GM23338 (cell line): ENCODE results near the gene TM9SF4. TPM values are rescaled to one million over a fixed set of nuclear protein-coding genes. Genes with fewer than 3 reads are reported as not detected.

Experiments
- ATAC-seq: fragments of 200-7000 bp; cut with Tn5 transposase; 3 replicates; pipeline ENCODE4 v1.9.1; 2020
- DNase-seq: peaks from one replicate; pipeline ENCODE4 v3.0.0-alpha.2; 2015; ENCODE audit warnings: low spot score
- H2AFZ ChIP-seq: fragments of 200-600 bp; sonication (generic); 2 replicates; pipeline ENCODE4 v1.8.0; 2016; ENCODE audit warnings: antibody characterized with exemption, mild to moderate bottlenecking, moderate library complexity
- H3F3A ChIP-seq: fragments of 200-600 bp; sonication (generic); replicated peaks from 2 replicates; pipeline ENCODE4 v1.8.0; 2017; ENCODE audit warnings: antibody characterized with exemption, mixed run types, low read depth
- H3K27ac ChIP-seq: fragments of 200-600 bp; sonication (generic); 2 replicates; pipeline ENCODE4 v1.6.1; 2016; ENCODE audit warnings: low read depth
- H3K27me3 ChIP-seq: fragments of 200-600 bp; sonication (generic); 2 replicates; pipeline ENCODE4 v1.8.0; 2016; ENCODE audit warnings: mild to moderate bottlenecking, mixed run types, moderate library complexity; ENCODE audit not compliant: insufficient read depth
- H3K36me3 ChIP-seq: fragments of 200-600 bp; sonication (generic); 2 replicates; pipeline ENCODE4 v1.8.0; 2016; ENCODE audit warnings: mild to moderate bottlenecking; ENCODE audit not compliant: insufficient read depth
- H3K4me1 ChIP-seq: fragments of 200-600 bp; sonication (generic); 2 replicates; pipeline ENCODE4 v1.8.0; 2016; ENCODE audit warnings: mild to moderate bottlenecking, moderate library complexity; ENCODE audit not compliant: insufficient read depth
- H3K4me2 ChIP-seq: fragments of 200-600 bp; sonication (generic); 2 replicates; pipeline ENCODE4 v1.7.1; 2017; ENCODE audit warnings: mixed run types
- H3K4me3 ChIP-seq: fragments of 200-600 bp; sonication (generic); 2 replicates; pipeline ENCODE4 v1.6.1; 2016; ENCODE audit warnings: mixed run types
- H3K79me2 ChIP-seq: fragments of 200-600 bp; sonication (generic); replicated peaks from 2 replicates; pipeline ENCODE4 v1.8.0; 2017; ENCODE audit warnings: mild to moderate bottlenecking; ENCODE audit not compliant: insufficient read depth
- H3K9me2 ChIP-seq: fragments of 200-600 bp; sonication (generic); 2 replicates; pipeline ENCODE4 v1.8.0; 2017; ENCODE audit not compliant: insufficient read depth
- H4K20me1 ChIP-seq: fragments of 200-600 bp; sonication (generic); replicated peaks from 2 replicates; pipeline ENCODE4 v1.8.0; 2017; ENCODE audit warnings: mild to moderate bottlenecking; ENCODE audit not compliant: insufficient read depth
- H3K27ac Mint-ChIP-seq: 2 replicates; pipeline ENCODE4 v1.8.0; 2020; ENCODE audit warnings: inconsistent platforms, mild to moderate bottlenecking, moderate library complexity, mixed read lengths
- H3K27me3 Mint-ChIP-seq: 3 replicates; pipeline ENCODE4 v1.8.0; 2022; ENCODE audit warnings: low read depth, mild to moderate bottlenecking, moderate library complexity, mixed read lengths, inconsistent platforms; ENCODE audit not compliant: insufficient read depth, poor library complexity
- H3K36me3 Mint-ChIP-seq: 3 replicates; pipeline ENCODE4 v1.8.0; 2021; ENCODE audit warnings: low read depth, mild to moderate bottlenecking, inconsistent platforms, moderate library complexity, mixed read lengths
- H3K4me1 Mint-ChIP-seq: 3 replicates; pipeline ENCODE4 v1.8.0; 2020; ENCODE audit warnings: mild to moderate bottlenecking, inconsistent platforms, mixed read lengths
- H3K4me3 Mint-ChIP-seq: 3 replicates; pipeline ENCODE4 v1.8.0; 2021; ENCODE audit warnings: moderate library complexity, mild to moderate bottlenecking, inconsistent platforms, mixed read lengths
- H3K9me3 Mint-ChIP-seq: 3 replicates; pipeline ENCODE4 v1.8.0; 2020; ENCODE audit warnings: moderate library complexity, mild to moderate bottlenecking, inconsistent platforms, mixed read lengths
- CREB1 ChIP-seq: fragments of 250-450 bp; sonication (Bioruptor Pico); IDR thresholded peaks from 2 replicates; pipeline ENCODE4 v1.5.0; 2020; ENCODE audit warnings: low read depth, mild to moderate bottlenecking, moderate library complexity
- CTCF ChIP-seq, 2 experiments: fragments of 200-600 bp in 1 of 2; sonication (generic) in 1 of 2; conservative IDR thresholded peaks; 2 replicates each; pipeline versions ENCODE4 v1.5.1 to v1.6.1; 2016 to 2017; ENCODE audit warnings: antibody characterized with exemption in 2 of 2, low read depth in 2 of 2, mild to moderate bottlenecking in 2 of 2, moderate library complexity in 1 of 2
- ETS1 ChIP-seq: IDR thresholded peaks from 2 replicates; pipeline ENCODE4 v1.6.1; 2016; ENCODE audit warnings: antibody characterized with exemption
- EZH2 ChIP-seq: fragments of 200-600 bp; sonication (generic); IDR thresholded peaks from one replicate; pipeline ENCODE4 v1.8.0; 2017; ENCODE audit warnings: antibody characterized with exemption, mild to moderate bottlenecking, low read depth; ENCODE audit not compliant: unreplicated experiment
- EZH2phosphoT487 ChIP-seq: fragments of 200-600 bp; sonication (generic); IDR thresholded peaks from one replicate; pipeline ENCODE4 v1.8.1; 2018; ENCODE audit warnings: antibody characterized with exemption; ENCODE audit not compliant: unreplicated experiment
- JUNB ChIP-seq: IDR thresholded peaks from one replicate; pipeline ENCODE4 v1.6.1; 2016; ENCODE audit warnings: antibody characterized with exemption; ENCODE audit not compliant: unreplicated experiment
- NANOG ChIP-seq: IDR thresholded peaks from 2 replicates; pipeline ENCODE4 v1.6.1; 2016; ENCODE audit warnings: antibody characterized with exemption, borderline replicate concordance
- POLR2AphosphoS5 ChIP-seq: IDR thresholded peaks from 2 replicates; pipeline ENCODE4 v1.6.1; 2016; ENCODE audit warnings: antibody characterized with exemption, low read depth
- REST ChIP-seq: IDR thresholded peaks from one replicate; pipeline ENCODE4 v1.6.1; 2018; ENCODE audit warnings: antibody characterized with exemption; ENCODE audit not compliant: unreplicated experiment
- STAT1 ChIP-seq: IDR thresholded peaks from one replicate; pipeline ENCODE4 v1.6.1; 2016; ENCODE audit warnings: antibody characterized with exemption; ENCODE audit not compliant: unreplicated experiment
- ZNF114 ChIP-seq: fragments of 250-450 bp; sonication (Bioruptor Pico); IDR thresholded peaks from 2 replicates; pipeline ENCODE4 v1.5.0; 2020; ENCODE audit warnings: mild to moderate bottlenecking, moderate library complexity
- ZNF331 ChIP-seq: fragments of 250-450 bp; sonication (Bioruptor Pico); IDR thresholded peaks from 2 replicates; pipeline ENCODE4 v1.5.0; 2020; ENCODE audit warnings: low read depth, mild to moderate bottlenecking, moderate library complexity
- ZNF462 ChIP-seq: fragments of 250-450 bp; sonication (Bioruptor Pico); IDR thresholded peaks from 2 replicates; pipeline ENCODE4 v1.5.0; 2020; ENCODE audit warnings: mild to moderate bottlenecking, moderate library complexity
- polyA plus RNA-seq: library from polyadenylated mRNA; unstranded; fragments of >200 nt; fragmentation: Nextera tagmentation; extraction: Ambion mirVana; gene quantifications from 2 replicates; pipeline ENCODE4 v1.2.1, GENCODE V29; 2016
- total RNA-seq: library from RNA; depleted of rRNA; stranded (reverse); fragments of >200 nt; shearing (Covaris generic); gene quantifications from 2 replicates; pipeline ENCODE4 v1.2.3, GENCODE V29; 2014

Gene TM9SF4
- total and polyA plus RNA-seq, 2 experiments from 2014 or later: 20.4 to 52.6 TPM

- TF ChIP-seq CTCF (conservative IDR thresholded peaks at IDR 0.05; ENCODE audit: low read depth in 2 of 2): no peak
- TF ChIP-seq EZH2: no peak
- TF ChIP-seq POLR2AphosphoS5: no peak
- no peak for TF ChIP-seq NANOG
Observed at GRCh38 chr20:32191873-32192272, 82.4 kb downstream of the TM9SF4 start (continued).

- Mint-ChIP-seq H3K36me3 (peaks cover 43% of the 10 kb centered on the region), H3K27me3 (peaks cover 8% of the 10 kb centered on the region), H3K4me3 (no peak overlapping the region), H3K27ac (no peak overlapping the region), H3K4me1 (peaks cover 19% of the 10 kb centered on the region), H3K9me3 (no peaks in the 10 kb centered on the region)
- no peaks in the 10 kb centered on the region for H3K27me3 ChIP-seq
- peaks cover 11% of the 10 kb centered on the region for H3K79me2 ChIP-seq
- no peak overlapping the region for H2AFZ ChIP-seq
- H3K36me3 ChIP-seq: peaks cover 20% of the 10 kb centered on the region
- H3K4me3 ChIP-seq: no peak overlapping the region
- ATAC-seq (no peak), DNase-seq (no peak)
- H3K4me1 ChIP-seq: peaks cover 18% of the 10 kb centered on the region
- no peak overlapping the region for H3K4me2 ChIP-seq
- peaks cover 46% of the 10 kb centered on the region for H4K20me1 ChIP-seq
- no peaks in the 10 kb centered on the region for H3K9me2 ChIP-seq
- H3F3A ChIP-seq: peaks cover 38% of the 10 kb centered on the region
- H3K27ac ChIP-seq: no peak overlapping the region
- TF ChIP-seq POLR2AphosphoS5: no peak
- no peak for TF ChIP-seq EZH2phosphoT487
- no peak for TF ChIP-seq CREB1 (CRISPR knock-in tag)
- TF ChIP-seq JUNB: no peak
- no peak for TF ChIP-seq ETS1
- no peak for TF ChIP-seq ZNF114 (CRISPR knock-in tag)
- TF ChIP-seq STAT1: no peak
- no peak for TF ChIP-seq ZNF331 (CRISPR knock-in tag)
- TF ChIP-seq NANOG: no peak
- TF ChIP-seq EZH2: no peak
- no peak for TF ChIP-seq REST
- TF ChIP-seq ZNF462 (CRISPR knock-in tag): no peak
Observed at GRCh38 chr20:32192698-32193097, 83.2 kb downstream of the TM9SF4 start.
